ENCODE measurements around the gene CHID1.

Gene CHID1

DNA sequence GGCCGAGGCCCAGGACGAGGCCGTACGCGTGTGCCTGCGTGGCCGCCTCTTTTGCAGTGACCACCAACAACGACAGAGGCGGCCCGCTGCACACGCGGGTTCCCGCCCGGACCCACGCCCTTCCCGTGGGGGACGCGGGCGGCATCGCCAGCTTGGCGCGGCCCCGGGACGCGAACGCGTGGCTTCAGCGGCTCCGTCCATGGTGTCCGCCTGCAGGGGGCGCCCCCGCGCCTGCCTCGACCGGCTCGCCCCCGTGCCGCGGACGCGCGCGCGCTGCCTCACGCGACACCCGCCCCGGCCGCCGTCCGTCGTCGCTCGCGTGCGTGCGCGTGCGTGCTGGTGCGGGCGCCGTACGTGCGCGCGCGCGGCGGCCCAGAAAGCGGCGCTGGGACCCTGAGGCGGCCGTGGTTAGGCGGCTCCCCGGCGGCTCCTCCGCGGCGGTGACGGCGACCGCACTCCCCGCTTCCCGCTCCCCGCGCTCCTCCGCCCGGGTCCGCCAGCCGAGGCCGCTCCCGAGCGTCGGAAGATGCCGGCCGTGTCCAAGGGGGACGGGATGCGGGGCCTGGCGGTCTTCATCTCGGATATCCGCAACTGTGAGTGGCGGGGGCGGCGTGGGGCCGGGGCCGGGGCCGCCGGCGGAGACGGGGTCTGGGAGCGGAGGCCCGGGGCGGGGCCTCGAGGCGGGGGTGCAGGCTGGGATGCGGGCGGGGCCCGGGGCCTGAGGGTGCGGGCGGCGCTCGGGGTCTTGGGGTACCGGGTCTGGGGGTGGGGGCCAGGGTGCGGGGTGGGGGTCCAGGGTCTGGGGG is 15.1 kb upstream of the CHID1 start, which contains the start of gene AP2A2:
Gene AP2A2 (plus strand): TSS at position 375 of the 806 bp plus-strand sequence. CDS start 152 bp downstream, at position 527.
- TF ChIP-seq, protein P1, sequence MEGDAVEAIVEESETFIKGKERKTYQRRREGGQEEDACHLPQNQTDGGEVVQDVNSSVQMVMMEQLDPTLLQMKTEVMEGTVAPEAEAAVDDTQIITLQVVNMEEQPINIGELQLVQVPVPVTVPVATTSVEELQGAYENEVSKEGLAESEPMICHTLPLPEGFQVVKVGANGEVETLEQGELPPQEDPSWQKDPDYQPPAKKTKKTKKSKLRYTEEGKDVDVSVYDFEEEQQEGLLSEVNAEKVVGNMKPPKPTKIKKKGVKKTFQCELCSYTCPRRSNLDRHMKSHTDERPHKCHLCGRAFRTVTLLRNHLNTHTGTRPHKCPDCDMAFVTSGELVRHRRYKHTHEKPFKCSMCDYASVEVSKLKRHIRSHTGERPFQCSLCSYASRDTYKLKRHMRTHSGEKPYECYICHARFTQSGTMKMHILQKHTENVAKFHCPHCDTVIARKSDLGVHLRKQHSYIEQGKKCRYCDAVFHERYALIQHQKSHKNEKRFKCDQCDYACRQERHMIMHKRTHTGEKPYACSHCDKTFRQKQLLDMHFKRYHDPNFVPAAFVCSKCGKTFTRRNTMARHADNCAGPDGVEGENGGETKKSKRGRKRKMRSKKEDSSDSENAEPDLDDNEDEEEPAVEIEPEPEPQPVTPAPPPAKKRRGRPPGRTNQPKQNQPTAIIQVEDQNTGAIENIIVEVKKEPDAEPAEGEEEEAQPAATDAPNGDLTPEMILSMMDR (conservative IDR thresholded peaks at IDR 0.05): peak; percentile 93
- peak within 1 kb of the TSS; percentile 84 for H3K27ac ChIP-seq

DNA sequence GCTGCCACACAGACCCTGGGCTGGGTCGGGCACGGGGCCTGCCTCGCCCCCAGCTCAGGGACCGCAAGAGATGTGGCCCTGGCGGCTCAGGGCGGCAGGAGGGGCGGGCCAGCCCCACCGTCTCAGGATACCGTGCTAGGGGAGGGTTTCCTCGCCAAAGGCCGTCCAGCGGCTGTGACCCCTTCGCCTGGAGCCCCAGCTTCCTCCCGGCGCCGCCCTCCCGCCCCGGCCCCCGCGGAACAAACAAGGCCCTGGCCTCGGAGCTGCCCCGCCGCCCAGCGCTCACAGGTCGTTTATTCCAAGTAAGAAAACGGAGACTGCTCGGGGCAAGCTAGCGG is 14.5 kb upstream of the CHID1 start:
- peak overlapping the region; percentile 84 for H3K27ac ChIP-seq
- TF ChIP-seq, protein P1 (conservative IDR thresholded peaks at IDR 0.05): no peak

DNA sequence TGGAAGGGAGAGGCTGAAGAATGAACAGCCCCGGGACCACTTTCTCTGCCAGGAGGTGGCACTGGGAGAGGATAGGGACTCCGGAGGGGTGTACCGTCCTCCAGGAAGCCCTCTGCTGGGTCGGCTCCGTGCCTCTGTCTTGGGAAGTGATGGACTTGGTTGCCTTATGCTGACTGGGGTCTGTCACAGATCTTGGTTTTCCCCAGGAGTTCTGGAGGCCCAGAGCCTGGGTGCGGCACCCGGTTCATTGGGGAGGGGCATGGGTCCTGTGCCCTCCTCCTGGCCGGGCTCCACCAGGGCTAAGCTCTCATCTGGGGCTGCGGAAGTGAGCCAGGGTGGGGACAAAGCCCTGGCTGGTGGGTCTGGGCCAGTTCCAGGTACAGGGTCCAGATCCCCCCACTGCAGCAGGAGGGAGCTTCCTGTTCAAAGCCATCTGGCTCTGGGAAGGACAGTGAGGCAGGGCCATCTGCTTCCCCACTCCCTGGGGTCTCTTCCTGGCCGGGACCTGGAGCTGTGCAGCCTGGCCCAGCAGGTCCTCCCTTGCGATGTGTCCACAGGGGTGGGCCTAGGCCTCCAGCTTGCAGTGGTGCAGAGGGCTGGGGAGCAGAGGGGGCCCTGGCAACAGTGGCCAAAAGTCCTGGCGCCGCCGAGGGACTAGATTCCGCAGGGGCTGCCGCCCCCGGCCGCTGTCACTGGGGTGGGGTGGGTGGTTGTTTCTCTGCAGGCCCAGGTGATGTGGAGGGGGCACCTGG is 14.0 kb upstream of the CHID1 start:
- no peak overlapping the region for H3K27ac ChIP-seq
- TF ChIP-seq, protein P1 (conservative IDR thresholded peaks at IDR 0.05): no peak

DNA sequence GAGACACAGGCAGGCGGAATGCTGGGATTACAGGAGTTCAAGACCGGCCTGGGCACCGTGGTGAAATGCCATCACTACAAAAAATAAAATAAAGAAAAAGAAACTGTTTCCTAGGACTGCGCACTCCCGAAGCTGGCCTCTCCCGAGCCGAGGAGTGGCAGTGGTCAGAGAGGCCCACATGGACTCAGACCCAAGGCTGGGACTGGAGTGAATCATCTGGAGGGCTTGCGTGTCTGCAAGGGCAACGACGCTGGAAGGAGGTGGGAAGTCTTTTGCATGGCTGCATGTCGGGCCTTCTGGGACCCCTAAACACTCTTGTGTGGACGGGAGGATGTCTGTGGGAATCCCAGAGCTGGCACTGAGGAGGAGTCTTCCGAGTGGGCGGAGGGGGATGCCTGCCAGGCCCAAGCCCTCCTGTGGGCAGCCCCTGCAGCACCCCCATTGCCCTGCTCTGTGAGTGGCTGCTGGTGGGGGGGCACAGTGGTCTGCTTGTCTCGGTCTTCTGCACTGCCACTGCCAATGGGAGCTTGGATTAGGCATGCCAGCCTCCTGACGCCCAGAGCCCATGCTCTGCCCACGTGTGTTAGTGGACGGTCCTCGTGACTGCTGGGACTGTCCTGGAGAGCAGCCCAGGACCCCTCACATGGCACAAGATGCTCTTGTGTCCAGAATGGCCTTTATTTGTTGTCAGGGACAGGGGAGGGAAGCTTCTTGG is 13.2 kb upstream of the CHID1 start:
- TF ChIP-seq, protein P1 (conservative IDR thresholded peaks at IDR 0.05): no peak
- H3K27ac ChIP-seq: no peak overlapping the region

DNA sequence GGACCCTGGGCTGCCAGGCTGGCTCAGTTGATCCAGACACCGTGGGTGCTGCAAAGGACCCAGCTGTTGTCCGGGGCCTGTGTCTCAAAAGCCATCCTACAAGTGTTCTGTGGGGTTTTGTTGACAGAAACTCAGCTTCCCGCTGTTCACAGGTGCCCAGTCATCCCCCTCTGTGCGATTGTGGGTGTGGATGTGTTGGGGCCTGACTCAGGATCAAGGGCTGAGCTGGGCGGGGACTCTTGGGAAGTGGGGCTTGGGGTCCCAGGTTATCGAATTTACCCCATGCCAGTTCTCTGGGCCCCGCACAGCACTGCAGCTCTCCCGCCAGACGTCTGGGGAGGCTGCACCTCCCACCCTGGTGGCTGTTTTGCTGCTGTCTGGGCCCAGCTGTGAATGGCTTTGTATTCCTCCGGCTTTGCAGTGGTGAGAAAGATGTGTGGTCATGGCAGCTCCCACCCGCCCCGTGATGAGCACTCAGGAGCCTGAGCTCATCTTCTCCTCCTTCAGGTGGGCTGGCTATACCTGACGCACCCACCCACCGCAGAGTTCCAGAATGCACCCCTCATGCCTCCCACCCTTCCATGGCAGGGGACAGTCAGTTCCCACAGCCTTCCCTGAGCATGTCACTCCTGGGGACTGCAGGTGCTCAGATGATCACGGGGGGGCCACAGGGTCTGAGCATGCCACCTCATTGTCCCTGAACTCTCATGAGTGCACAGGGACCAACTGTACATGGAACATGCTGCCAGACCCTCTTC is 11.5 kb upstream of the CHID1 start:
- TF ChIP-seq, protein P1 (conservative IDR thresholded peaks at IDR 0.05): no peak
- H3K27ac ChIP-seq: no peak overlapping the region

DNA sequence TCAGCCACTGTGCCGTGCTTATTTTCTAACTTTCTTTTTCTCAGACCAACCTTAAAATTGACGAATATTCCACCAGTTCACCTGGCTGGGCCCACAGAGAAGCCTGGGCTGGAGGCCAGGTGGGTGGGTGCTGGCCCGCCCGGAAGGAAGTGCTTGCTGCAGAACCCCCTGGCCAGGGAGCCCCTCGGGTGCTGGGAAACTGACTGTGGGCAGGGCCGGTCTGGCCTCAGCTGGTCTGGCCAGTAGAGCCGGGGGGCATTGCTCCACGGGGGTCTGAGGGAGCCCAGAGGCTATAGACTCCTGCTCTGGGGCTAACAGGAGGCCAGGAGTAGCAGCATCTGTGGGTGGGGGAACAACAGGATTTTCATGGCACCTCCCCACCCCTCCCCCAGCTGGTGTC is 6.8 kb upstream of the CHID1 start:
- TF ChIP-seq, protein P1 (conservative IDR thresholded peaks at IDR 0.05): no peak
- H3K27ac ChIP-seq: no peak overlapping the region

All from VCaP (cell line).